SK-N-SH (cell line): ENCODE measurements around the gene FDXACB1. TPM values are rescaled to one million over a fixed set of nuclear protein-coding genes. Genes with fewer than 3 reads are reported as not detected.

Source experiments
- CTCF ChIA-PET: fragments of 300-600, 350-600 bp; formaldehyde crosslinking; extraction: SDS; loops from one replicate; lab custom pipeline; 2021; lab: Yijun Ruan, JAX
- POLR2A ChIA-PET: fragments of 350-600 bp; sonication (Branson Sonifier 250); formaldehyde crosslinking; extraction: SDS; loops from one replicate; lab custom pipeline; 2020; ENCODE audit warnings: antibody characterized with exemption, inconsistent platforms; lab: Yijun Ruan, JAX
- DNase-seq: peaks from one replicate; pipeline ENCODE4 v3.0.0; 2012
- H2AFZ ChIP-seq: fragments of 200-600 bp; sonication (generic); 2 replicates; pipeline ENCODE4 v1.8.1; 2016; ENCODE audit warnings: antibody characterized with exemption, mild to moderate bottlenecking, low read depth
- H3F3A ChIP-seq: fragments of 200-600 bp; sonication (generic); replicated peaks from 2 replicates; pipeline ENCODE3; 2016; ENCODE audit warnings: antibody characterized with exemption, mild to moderate bottlenecking; ENCODE audit not compliant: insufficient read depth
- H3K27ac ChIP-seq, 2 experiments: fragments of 200-500 bp in 1 of 2; fragments of 200-600 bp in 1 of 2; sonication (Bioruptor generic) in 1 of 2; sonication (generic), shearing (Covaris generic) in 1 of 2; 2 replicates each; pipeline versions ENCODE4 v1.5.1 to v1.6.1; 2014 to 2016; ENCODE audit warnings: low read depth in 2 of 2, inconsistent platforms in 1 of 2, low read length in 1 of 2, mild to moderate bottlenecking in 1 of 2, mixed read lengths in 1 of 2
- H3K27me3 ChIP-seq: fragments of 200-600 bp; sonication (generic), shearing (Covaris generic); 2 replicates; pipeline ENCODE4 v1.6.1; 2016; ENCODE audit warnings: mixed run types; ENCODE audit not compliant: insufficient read depth
- H3K36me3 ChIP-seq, 2 experiments: fragments of 200-500 bp in 1 of 2; fragments of 200-600 bp in 1 of 2; sonication (Bioruptor generic) in 1 of 2; sonication (generic) in 1 of 2; replicated peaks in 1 of 2; 2 replicates each; pipeline versions ENCODE3 to v1.5.1; 2014 to 2016; ENCODE audit warnings: low read length in 1 of 2, mild to moderate bottlenecking in 1 of 2; ENCODE audit not compliant: insufficient read depth in 2 of 2, control insufficient read depth in 1 of 2
- H3K4me1 ChIP-seq, 2 experiments: fragments of 200-500 bp in 1 of 2; fragments of 200-600 bp in 1 of 2; sonication (Bioruptor generic) in 1 of 2; sonication (generic), shearing (Covaris generic) in 1 of 2; 2 replicates each; pipeline versions ENCODE4 v1.5.1 to v1.6.1; 2014 to 2016; ENCODE audit warnings: low read depth in 1 of 2, low read length in 1 of 2, mixed run types in 1 of 2; ENCODE audit not compliant: insufficient read depth in 2 of 2, control insufficient read depth in 1 of 2
- H3K4me2 ChIP-seq: fragments of 200-600 bp; sonication (generic), shearing (Covaris generic); 2 replicates; pipeline ENCODE4 v1.6.1; 2017; ENCODE audit warnings: mixed run types
- H3K4me3 ChIP-seq, 2 experiments: fragments of 200-500 bp in 1 of 2; fragments of 200-600 bp in 1 of 2; sonication (Bioruptor generic) in 1 of 2; sonication (generic), shearing (Covaris generic) in 1 of 2; 2 replicates each; pipeline versions ENCODE4 v1.5.1 to v1.8.1; 2014 to 2016; ENCODE audit warnings: low read depth in 2 of 2, inconsistent platforms in 1 of 2, low read length in 1 of 2, mild to moderate bottlenecking in 1 of 2, mixed read lengths in 1 of 2, moderate library complexity in 1 of 2
- H3K79me2 ChIP-seq: fragments of 200-600 bp; sonication (generic); 2 replicates; pipeline ENCODE4 v1.8.1; 2017; ENCODE audit warnings: mild to moderate bottlenecking; ENCODE audit not compliant: insufficient read depth
- H3K9ac ChIP-seq: fragments of 200-600 bp; sonication (generic); 2 replicates; pipeline ENCODE4 v1.6.1; 2017; ENCODE audit warnings: mixed run types
- H3K9me2 ChIP-seq: fragments of 200-600 bp; sonication (generic); 2 replicates; pipeline ENCODE4 v1.6.1; 2017; ENCODE audit warnings: mixed run types
- H3K9me3 ChIP-seq: fragments of 200-600 bp; sonication (generic); 2 replicates; pipeline ENCODE4 v1.6.1; 2017; ENCODE audit warnings: mixed run types, mild to moderate bottlenecking, moderate library complexity
- H4K20me1 ChIP-seq: fragments of 200-600 bp; sonication (generic); 2 replicates; pipeline ENCODE4 v1.6.1; 2017; ENCODE audit warnings: mild to moderate bottlenecking, mixed run types; ENCODE audit not compliant: insufficient read depth
- CHD2 ChIP-seq: fragments of 150-350 bp; IDR thresholded peaks from 2 replicates; pipeline ENCODE4 v1.6.1; 2018; ENCODE audit warnings: low read length; ENCODE audit not compliant: partially characterized antibody
- FOSL2 ChIP-seq: IDR thresholded peaks from 2 replicates; pipeline ENCODE4 v1.4.0; 2012; ENCODE audit warnings: low read depth, mild to moderate bottlenecking, moderate library complexity, borderline replicate concordance
- FOXM1 ChIP-seq: IDR thresholded peaks from 2 replicates; pipeline ENCODE4 v1.4.0; 2012; ENCODE audit warnings: low read depth, mild to moderate bottlenecking
- GATA2 ChIP-seq: sonication (generic); formaldehyde crosslinking; IDR thresholded peaks from 2 replicates; pipeline ENCODE4 v1.5.0; 2020; ENCODE audit warnings: mild to moderate bottlenecking, missing genetic modification reagents
- MAX ChIP-seq: IDR thresholded peaks from 2 replicates; pipeline ENCODE4 v1.4.0; 2012; ENCODE audit warnings: low read depth
- MXI1 ChIP-seq: IDR thresholded peaks from 2 replicates; pipeline ENCODE4 v1.6.1; 2012; ENCODE audit warnings: mild to moderate bottlenecking, low read depth, low read length, improper control_type of control experiment
- NFIC ChIP-seq: IDR thresholded peaks from 2 replicates; pipeline ENCODE4 v1.4.0; 2012; ENCODE audit warnings: borderline replicate concordance
- NRF1 ChIP-seq: IDR thresholded peaks from 2 replicates; pipeline ENCODE4 v1.6.1; 2012; ENCODE audit warnings: low read depth, mild to moderate bottlenecking, low read length
- RAD21 ChIP-seq: IDR thresholded peaks from 2 replicates; pipeline ENCODE4 v1.6.1; 2012; ENCODE audit warnings: mild to moderate bottlenecking, low read length
- RFX5 ChIP-seq: IDR thresholded peaks from 2 replicates; pipeline ENCODE4 v1.6.1; 2012; ENCODE audit warnings: mild to moderate bottlenecking, improper control_type of control experiment, low read length
- SMC3 ChIP-seq: IDR thresholded peaks from 2 replicates; pipeline ENCODE4 v1.6.1; 2012; ENCODE audit warnings: low read depth, low read length, improper control_type of control experiment
- TCF12 ChIP-seq: IDR thresholded peaks from 2 replicates; pipeline ENCODE4 v1.4.0; 2012
- USF1 ChIP-seq: IDR thresholded peaks from 2 replicates; pipeline ENCODE4 v1.4.0; 2012; ENCODE audit warnings: low read depth, borderline replicate concordance
- USF2 ChIP-seq: fragments of 150-350 bp; IDR thresholded peaks from 2 replicates; pipeline ENCODE4 v1.6.1; 2017; ENCODE audit warnings: antibody characterized with exemption, low read length, low read depth, borderline replicate concordance
- YY1 ChIP-seq: IDR thresholded peaks from 2 replicates; pipeline ENCODE4 v1.4.0; 2012; ENCODE audit warnings: low read depth, mild to moderate bottlenecking
- ZBTB33 ChIP-seq: IDR thresholded peaks from 2 replicates; pipeline ENCODE4 v1.4.0; 2012; ENCODE audit warnings: low read depth, borderline replicate concordance
- WGBS: methylation state at CpG from one replicate; pipeline ENCODE4 v1.1.6; 2017; ENCODE audit warnings: low lambda C conversion rate; 5-methylcytosine and 5-hydroxymethylcytosine counted together
- polyA plus RNA-seq, 3 experiments: library from polyadenylated mRNA; depleted of rRNA; stranded (reverse); fragments of >200 nt; gene quantifications; 2 replicates each; pipeline ENCODE4 v1.2.3, GENCODE V29; 2012

The FDXACB1 gene
- polyA plus RNA-seq, 1 of the 3 experiments (the other 2 are of a cell fraction), result 2.8 TPM

GRCh38 chr11:111836162-111836561 is 42.8 kb downstream of the FDXACB1 start:
- WGBS, result 95% methylated on average over 1 of the region's 1 CpG
- Histone ChIP-seq H3K27ac (no peak overlapping the region), H3K9ac (no peak overlapping the region), H2AFZ (no peak overlapping the region), H3K4me3 (no peak overlapping the region), H4K20me1 (no peaks in the 10 kb centered on the region), H3K9me3 (no peaks in the 10 kb centered on the region), H3K79me2 (no peaks in the 10 kb centered on the region), H3K9me2 (no peaks in the 10 kb centered on the region), H3K36me3 (peaks cover 24 to 43% of the 10 kb centered on the region in 2 experiments), H3K4me2 (no peak overlapping the region), H3K4me1 (peaks cover 8 to 9% of the 10 kb centered on the region in 2 experiments; a peak in 3 of 4 replicates), H3F3A (peaks cover 9% of the 10 kb centered on the region), H3K27me3 (no peaks in the 10 kb centered on the region)
- DNase-seq, result no peak
- no peak for TF ChIP-seq TCF12
- TF ChIP-seq MXI1, result no peak
- TF ChIP-seq SMC3, result no peak
- POLR2A ChIA-PET, result no interaction called here
- CTCF ChIA-PET, result interaction anchor here (1.5 to 3.5 kb wide), 4 partner anchors 10 to 249 kb away, joined by 3 to 20 read pairs (median 7); no protein-coding TSS in a partner anchor

- 97% methylated on average over 7 of the region's 7 CpGs for WGBS
- H3K4me2 ChIP-seq, result no peak overlapping the region
- H2AFZ ChIP-seq, result no peak overlapping the region
- no peaks in the 10 kb centered on the region for H4K20me1 ChIP-seq
- H3K79me2 ChIP-seq, result no peaks in the 10 kb centered on the region
- no peaks in the 10 kb centered on the region for H3K9me2 ChIP-seq
- CTCF ChIA-PET, result interaction anchor here (0.8 to 5.5 kb wide), 8 partner anchors 11 to 380 kb away, joined by 3 to 52 read pairs (median 4); no protein-coding TSS in a partner anchor
- no peak for DNase-seq
- no peaks in the 10 kb centered on the region for H3K27me3 ChIP-seq
- H3F3A ChIP-seq, result peaks cover 9% of the 10 kb centered on the region
- no peak overlapping the region for H3K27ac ChIP-seq
- H3K4me3 ChIP-seq, result no peak overlapping the region
- POLR2A ChIA-PET, result no interaction called here
- TF ChIP-seq NFIC (no peak), FOXM1 (no peak), USF2 (no peak), RAD21 (no peak), NRF1 (no peak), FOSL2 (no peak), CHD2 (no peak), MAX (no peak), RFX5 (no peak), SMC3 (no peak), YY1 (no peak), ZBTB33 (no peak), MXI1 (no peak), USF1 (no peak), GATA2 (no peak)
- TF ChIP-seq, all 33 proteins: peak for 0
- peaks cover 8 to 9% of the 10 kb centered on the region in 2 experiments; a peak in 3 of 4 replicates for H3K4me1 ChIP-seq
- no peaks in the 10 kb centered on the region for H3K9me3 ChIP-seq
- H3K36me3 ChIP-seq, result peaks cover 24 to 44% of the 10 kb centered on the region in 2 experiments
- no peak overlapping the region for H3K9ac ChIP-seq
These were observed 43.3 kb downstream of the FDXACB1 start for GRCh38 chr11:111835665-111836064.
